Measurements from ENCODE around the gene ZNF316. TPM values are rescaled to one million over a fixed set of nuclear protein-coding genes. Genes with fewer than 3 reads are reported as not detected.

The ZNF316 gene
- total and polyA plus RNA-seq, 10 of the 15 experiments (the other 5 are each of a cell fraction or from before 2014, with no cell fraction given), result 0.03 to 28.9 (median 5.7) TPM

DNA sequence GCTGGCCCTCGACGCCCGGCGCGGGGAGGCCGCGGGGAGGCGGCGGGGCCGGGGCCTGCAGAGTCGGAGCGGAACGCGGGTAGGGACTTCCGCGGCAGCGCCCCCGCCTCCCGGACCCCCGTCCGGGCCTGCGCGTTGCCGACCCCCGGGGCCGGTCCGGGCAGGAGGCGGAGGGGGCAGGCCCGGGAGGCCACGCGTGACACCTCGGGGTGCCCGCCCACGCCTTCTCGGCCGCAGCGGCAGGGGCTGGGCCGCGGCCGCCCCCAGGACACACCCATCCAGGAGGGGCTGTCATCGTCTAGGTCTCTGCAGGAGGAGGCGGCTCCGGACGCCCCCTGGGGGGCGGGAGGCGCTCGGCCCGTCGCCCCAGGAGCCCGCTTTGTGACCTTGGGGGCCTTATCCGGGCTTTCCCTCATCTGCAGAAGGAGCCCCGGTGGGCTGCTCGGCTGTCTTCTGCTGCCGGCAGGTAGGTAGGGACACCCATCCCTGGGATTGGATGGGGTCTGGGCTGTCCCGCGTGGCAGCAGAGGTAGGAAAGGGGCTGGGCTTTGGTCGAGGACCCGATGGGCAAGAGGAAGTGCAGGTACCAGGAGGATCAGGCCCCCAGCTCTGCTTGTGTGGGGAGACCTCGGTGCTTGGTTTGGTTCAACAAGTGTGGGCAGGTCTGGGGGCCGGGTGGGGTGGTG lies 569 bp downstream of the ZNF316 start (continued):
- TF ChIP-seq ATF3 (IDR thresholded peaks at IDR 0.05; ENCODE audit: borderline replicate concordance, extremely low read depth, low read depth, low read length) (no peak), TBL1XR1 (IDR thresholded peaks at IDR 0.05; ENCODE audit: low read depth, low read length) (no peak), POU2F2 (IDR thresholded peaks at IDR 0.05; ENCODE audit: borderline replicate concordance, low read depth, low read length) (no peak), USF1 (IDR thresholded peaks at IDR 0.05; ENCODE audit: borderline replicate concordance, extremely low read length, insufficient read depth, low read depth, low read length) (peak; percentile 5), ATF7 (IDR thresholded peaks at IDR 0.05; ENCODE audit: low read depth) (no peak), POLR2AphosphoS5 (IDR thresholded peaks at IDR 0.05; ENCODE audit: low read length) (no peak), MXI1 (IDR thresholded peaks at IDR 0.05; ENCODE audit: low read depth, low read length) (peak; percentile 55; the same call in 1 of the 2 replicates), YBX1 (IDR thresholded peaks at IDR 0.05) (no peak), HDGF (IDR thresholded peaks at IDR 0.05) (0 out of 2 replicates have a peak, but pooled peaks have one; percentile 29), LARP7 (IDR thresholded peaks at IDR 0.05) (peak; percentile 54), EED (IDR thresholded peaks at IDR 0.05; ENCODE audit: low read depth) (no peak), GATAD2B (conservative IDR thresholded peaks at IDR 0.05; ENCODE audit: low read depth) (peak; percentile 16), RELA (IDR thresholded peaks at IDR 0.05; ENCODE audit: borderline replicate concordance, partially characterized antibody) (no peak), SKIL (IDR thresholded peaks at IDR 0.05; ENCODE audit: low read depth, poor library complexity, severe bottlenecking) (no peak)
- TF ChIP-seq, protein P1, sequence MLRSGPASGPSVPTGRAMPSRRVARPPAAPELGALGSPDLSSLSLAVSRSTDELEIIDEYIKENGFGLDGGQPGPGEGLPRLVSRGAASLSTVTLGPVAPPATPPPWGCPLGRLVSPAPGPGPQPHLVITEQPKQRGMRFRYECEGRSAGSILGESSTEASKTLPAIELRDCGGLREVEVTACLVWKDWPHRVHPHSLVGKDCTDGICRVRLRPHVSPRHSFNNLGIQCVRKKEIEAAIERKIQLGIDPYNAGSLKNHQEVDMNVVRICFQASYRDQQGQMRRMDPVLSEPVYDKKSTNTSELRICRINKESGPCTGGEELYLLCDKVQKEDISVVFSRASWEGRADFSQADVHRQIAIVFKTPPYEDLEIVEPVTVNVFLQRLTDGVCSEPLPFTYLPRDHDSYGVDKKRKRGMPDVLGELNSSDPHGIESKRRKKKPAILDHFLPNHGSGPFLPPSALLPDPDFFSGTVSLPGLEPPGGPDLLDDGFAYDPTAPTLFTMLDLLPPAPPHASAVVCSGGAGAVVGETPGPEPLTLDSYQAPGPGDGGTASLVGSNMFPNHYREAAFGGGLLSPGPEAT (IDR thresholded peaks at IDR 0.05; ENCODE audit: low read depth), result no peak
- TF ChIP-seq, protein P2, sequence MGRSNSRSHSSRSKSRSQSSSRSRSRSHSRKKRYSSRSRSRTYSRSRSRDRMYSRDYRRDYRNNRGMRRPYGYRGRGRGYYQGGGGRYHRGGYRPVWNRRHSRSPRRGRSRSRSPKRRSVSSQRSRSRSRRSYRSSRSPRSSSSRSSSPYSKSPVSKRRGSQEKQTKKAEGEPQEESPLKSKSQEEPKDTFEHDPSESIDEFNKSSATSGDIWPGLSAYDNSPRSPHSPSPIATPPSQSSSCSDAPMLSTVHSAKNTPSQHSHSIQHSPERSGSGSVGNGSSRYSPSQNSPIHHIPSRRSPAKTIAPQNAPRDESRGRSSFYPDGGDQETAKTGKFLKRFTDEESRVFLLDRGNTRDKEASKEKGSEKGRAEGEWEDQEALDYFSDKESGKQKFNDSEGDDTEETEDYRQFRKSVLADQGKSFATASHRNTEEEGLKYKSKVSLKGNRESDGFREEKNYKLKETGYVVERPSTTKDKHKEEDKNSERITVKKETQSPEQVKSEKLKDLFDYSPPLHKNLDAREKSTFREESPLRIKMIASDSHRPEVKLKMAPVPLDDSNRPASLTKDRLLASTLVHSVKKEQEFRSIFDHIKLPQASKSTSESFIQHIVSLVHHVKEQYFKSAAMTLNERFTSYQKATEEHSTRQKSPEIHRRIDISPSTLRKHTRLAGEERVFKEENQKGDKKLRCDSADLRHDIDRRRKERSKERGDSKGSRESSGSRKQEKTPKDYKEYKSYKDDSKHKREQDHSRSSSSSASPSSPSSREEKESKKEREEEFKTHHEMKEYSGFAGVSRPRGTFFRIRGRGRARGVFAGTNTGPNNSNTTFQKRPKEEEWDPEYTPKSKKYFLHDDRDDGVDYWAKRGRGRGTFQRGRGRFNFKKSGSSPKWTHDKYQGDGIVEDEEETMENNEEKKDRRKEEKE (IDR thresholded peaks at IDR 0.05), result no peak
